ENCODE measurements around the gene TRIM29. TPM values are rescaled to one million over a fixed set of nuclear protein-coding genes. Genes with fewer than 3 reads are reported as not detected.

Gene TRIM29
- total and polyA plus RNA-seq, 2 experiments from 2014 or later, result 0.28 TPM; not detected in 1

DNA sequence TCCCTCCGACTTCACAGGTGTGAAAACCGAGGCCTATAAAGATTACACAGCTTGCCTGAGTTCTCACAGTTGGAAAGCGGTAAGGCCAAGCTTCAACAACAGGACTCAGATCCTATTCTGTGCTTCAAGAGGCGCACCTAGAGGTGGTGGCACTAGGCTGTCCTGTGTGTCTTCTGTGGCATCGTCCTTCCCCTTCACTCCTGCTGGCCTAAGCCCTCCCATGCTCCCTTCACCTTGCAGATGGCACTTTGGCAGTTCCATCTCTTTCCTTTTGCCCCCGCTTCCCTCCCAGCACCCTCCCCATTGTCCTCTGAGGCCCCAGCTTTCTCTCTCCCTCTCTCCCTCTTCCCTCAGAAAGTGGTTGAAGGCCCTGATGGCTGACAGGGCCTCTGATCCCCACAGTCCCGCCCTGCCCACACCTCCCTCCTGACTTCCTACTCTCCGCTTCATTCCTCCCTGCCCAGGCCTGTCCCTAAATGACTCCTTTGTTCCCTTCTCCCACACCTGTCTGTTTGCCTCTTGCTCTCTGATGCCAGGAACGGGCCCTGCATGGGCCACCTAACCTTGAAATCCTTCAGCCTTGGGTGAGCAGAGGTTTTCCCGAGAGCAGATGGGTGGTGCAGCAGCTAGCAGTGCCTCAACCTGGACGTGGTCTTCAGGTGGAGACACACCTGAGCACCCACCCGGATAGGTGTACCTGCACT lies 5.8 kb downstream of the TRIM29 start:
- Histone ChIP-seq H3K4me2 (no peak overlapping the region), H3F3A (replicated peaks; ENCODE audit: low read depth) (no peaks in the 10 kb centered on the region), H3K36me3 (ENCODE audit: insufficient read depth) (no peaks in the 10 kb centered on the region), H3K9me2 (ENCODE audit: insufficient read depth) (no peaks in the 10 kb centered on the region), H3K27me3 (ENCODE audit: insufficient read depth) (no peaks in the 10 kb centered on the region), H4K20me1 (replicated peaks; ENCODE audit: insufficient read depth) (no peaks in the 10 kb centered on the region), H3K27ac (ENCODE audit: low read depth) (no peak overlapping the region), H2AFZ (no peak overlapping the region), H3K79me2 (replicated peaks; ENCODE audit: insufficient read depth) (no peaks in the 10 kb centered on the region), H3K4me1 (ENCODE audit: insufficient read depth) (no peaks in the 10 kb centered on the region), H3K4me3 (no peak overlapping the region)
- DNase-seq (ENCODE audit: low spot score) (no peak), ATAC-seq (no peak)
- H3K9me3 Mint-ChIP-seq, result no peaks in the 10 kb centered on the region
- H3K4me3 Mint-ChIP-seq, result no peak overlapping the region
- H3K4me1 Mint-ChIP-seq, result no peaks in the 10 kb centered on the region
- peaks cover 15% of the 10 kb centered on the region for H3K27me3 Mint-ChIP-seq (ENCODE audit: insufficient read depth, low read depth, poor library complexity)
- H3K27ac Mint-ChIP-seq, result no peak overlapping the region
- TF ChIP-seq ZNF331 (CRISPR knock-in tag; IDR thresholded peaks at IDR 0.05; ENCODE audit: low read depth), result no peak
- no peak for TF ChIP-seq EZH2phosphoT487 (IDR thresholded peaks at IDR 0.05; ENCODE audit: unreplicated experiment)
- TF ChIP-seq, protein P1, sequence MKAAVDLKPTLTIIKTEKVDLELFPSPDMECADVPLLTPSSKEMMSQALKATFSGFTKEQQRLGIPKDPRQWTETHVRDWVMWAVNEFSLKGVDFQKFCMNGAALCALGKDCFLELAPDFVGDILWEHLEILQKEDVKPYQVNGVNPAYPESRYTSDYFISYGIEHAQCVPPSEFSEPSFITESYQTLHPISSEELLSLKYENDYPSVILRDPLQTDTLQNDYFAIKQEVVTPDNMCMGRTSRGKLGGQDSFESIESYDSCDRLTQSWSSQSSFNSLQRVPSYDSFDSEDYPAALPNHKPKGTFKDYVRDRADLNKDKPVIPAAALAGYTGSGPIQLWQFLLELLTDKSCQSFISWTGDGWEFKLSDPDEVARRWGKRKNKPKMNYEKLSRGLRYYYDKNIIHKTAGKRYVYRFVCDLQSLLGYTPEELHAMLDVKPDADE (IDR thresholded peaks at IDR 0.05), result no peak
- TF ChIP-seq STAT1 (IDR thresholded peaks at IDR 0.05; ENCODE audit: unreplicated experiment), result no peak
- H3K36me3 Mint-ChIP-seq (ENCODE audit: low read depth), result no peaks in the 10 kb centered on the region

DNA sequence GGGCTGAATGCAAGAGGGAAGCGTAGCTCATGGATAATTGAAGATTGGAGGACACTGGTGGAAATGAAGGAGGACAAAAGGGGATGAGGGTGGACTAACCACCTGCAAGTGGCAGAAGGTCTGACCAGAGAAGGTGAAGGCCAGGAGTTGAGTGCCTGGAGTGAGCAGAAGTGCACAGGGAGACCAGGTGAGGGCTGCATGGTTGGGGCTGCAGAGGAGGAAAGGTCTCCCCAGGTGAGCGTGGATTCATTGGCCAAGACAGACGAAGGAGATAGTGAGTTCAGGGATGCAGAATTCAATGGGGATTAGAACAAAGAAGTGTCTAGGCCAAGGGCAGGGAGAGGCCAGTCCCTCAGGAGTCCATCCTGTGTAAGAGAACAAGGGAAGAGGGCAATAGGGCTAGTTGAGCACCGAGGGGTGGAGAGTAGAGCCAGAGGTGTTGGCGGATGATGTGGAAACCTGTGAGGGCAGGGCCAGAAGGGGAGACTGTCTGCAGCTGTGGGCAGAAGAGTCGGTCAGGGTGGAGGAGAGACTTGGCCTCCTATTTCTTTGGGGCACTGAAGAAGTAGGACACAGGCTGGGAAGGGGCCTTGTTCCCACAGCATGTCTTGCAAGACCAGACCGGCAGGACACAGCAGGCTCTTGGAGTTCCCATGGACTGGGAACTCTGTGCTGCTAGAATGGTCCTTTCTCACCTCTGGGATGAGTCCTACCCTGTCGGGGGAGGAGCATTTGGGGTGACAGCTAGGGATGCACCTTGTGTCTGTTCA lies 6.7 kb downstream of the TRIM29 start:
- Mint-ChIP-seq H3K4me3 (no peak overlapping the region), H3K9me3 (no peaks in the 10 kb centered on the region), H3K27ac (no peak overlapping the region), H3K27me3 (ENCODE audit: insufficient read depth, low read depth, poor library complexity) (peaks cover 11% of the 10 kb centered on the region), H3K4me1 (no peaks in the 10 kb centered on the region), H3K36me3 (ENCODE audit: low read depth) (no peaks in the 10 kb centered on the region)
- Histone ChIP-seq H3K27me3 (ENCODE audit: insufficient read depth) (no peaks in the 10 kb centered on the region), H3K36me3 (ENCODE audit: insufficient read depth) (no peaks in the 10 kb centered on the region), H3K4me1 (ENCODE audit: insufficient read depth) (no peaks in the 10 kb centered on the region), H3K79me2 (replicated peaks; ENCODE audit: insufficient read depth) (no peaks in the 10 kb centered on the region), H3K9me2 (ENCODE audit: insufficient read depth) (no peaks in the 10 kb centered on the region), H3F3A (replicated peaks; ENCODE audit: low read depth) (no peaks in the 10 kb centered on the region), H2AFZ (no peak overlapping the region), H3K4me2 (no peak overlapping the region), H4K20me1 (replicated peaks; ENCODE audit: insufficient read depth) (no peaks in the 10 kb centered on the region), H3K4me3 (no peak overlapping the region), H3K27ac (ENCODE audit: low read depth) (no peak overlapping the region)
- no peak for ATAC-seq
- no peak for DNase-seq (ENCODE audit: low spot score)
- TF ChIP-seq, protein P1 (IDR thresholded peaks at IDR 0.05), result no peak
- TF ChIP-seq ZNF114 (CRISPR knock-in tag; IDR thresholded peaks at IDR 0.05) (no peak), POLR2AphosphoS5 (IDR thresholded peaks at IDR 0.05; ENCODE audit: low read depth) (no peak)
- TF ChIP-seq, protein P2, sequence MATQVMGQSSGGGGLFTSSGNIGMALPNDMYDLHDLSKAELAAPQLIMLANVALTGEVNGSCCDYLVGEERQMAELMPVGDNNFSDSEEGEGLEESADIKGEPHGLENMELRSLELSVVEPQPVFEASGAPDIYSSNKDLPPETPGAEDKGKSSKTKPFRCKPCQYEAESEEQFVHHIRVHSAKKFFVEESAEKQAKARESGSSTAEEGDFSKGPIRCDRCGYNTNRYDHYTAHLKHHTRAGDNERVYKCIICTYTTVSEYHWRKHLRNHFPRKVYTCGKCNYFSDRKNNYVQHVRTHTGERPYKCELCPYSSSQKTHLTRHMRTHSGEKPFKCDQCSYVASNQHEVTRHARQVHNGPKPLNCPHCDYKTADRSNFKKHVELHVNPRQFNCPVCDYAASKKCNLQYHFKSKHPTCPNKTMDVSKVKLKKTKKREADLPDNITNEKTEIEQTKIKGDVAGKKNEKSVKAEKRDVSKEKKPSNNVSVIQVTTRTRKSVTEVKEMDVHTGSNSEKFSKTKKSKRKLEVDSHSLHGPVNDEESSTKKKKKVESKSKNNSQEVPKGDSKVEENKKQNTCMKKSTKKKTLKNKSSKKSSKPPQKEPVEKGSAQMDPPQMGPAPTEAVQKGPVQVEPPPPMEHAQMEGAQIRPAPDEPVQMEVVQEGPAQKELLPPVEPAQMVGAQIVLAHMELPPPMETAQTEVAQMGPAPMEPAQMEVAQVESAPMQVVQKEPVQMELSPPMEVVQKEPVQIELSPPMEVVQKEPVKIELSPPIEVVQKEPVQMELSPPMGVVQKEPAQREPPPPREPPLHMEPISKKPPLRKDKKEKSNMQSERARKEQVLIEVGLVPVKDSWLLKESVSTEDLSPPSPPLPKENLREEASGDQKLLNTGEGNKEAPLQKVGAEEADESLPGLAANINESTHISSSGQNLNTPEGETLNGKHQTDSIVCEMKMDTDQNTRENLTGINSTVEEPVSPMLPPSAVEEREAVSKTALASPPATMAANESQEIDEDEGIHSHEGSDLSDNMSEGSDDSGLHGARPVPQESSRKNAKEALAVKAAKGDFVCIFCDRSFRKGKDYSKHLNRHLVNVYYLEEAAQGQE (IDR thresholded peaks at IDR 0.05; ENCODE audit: unreplicated experiment), result no peak
- TF ChIP-seq, protein P3, sequence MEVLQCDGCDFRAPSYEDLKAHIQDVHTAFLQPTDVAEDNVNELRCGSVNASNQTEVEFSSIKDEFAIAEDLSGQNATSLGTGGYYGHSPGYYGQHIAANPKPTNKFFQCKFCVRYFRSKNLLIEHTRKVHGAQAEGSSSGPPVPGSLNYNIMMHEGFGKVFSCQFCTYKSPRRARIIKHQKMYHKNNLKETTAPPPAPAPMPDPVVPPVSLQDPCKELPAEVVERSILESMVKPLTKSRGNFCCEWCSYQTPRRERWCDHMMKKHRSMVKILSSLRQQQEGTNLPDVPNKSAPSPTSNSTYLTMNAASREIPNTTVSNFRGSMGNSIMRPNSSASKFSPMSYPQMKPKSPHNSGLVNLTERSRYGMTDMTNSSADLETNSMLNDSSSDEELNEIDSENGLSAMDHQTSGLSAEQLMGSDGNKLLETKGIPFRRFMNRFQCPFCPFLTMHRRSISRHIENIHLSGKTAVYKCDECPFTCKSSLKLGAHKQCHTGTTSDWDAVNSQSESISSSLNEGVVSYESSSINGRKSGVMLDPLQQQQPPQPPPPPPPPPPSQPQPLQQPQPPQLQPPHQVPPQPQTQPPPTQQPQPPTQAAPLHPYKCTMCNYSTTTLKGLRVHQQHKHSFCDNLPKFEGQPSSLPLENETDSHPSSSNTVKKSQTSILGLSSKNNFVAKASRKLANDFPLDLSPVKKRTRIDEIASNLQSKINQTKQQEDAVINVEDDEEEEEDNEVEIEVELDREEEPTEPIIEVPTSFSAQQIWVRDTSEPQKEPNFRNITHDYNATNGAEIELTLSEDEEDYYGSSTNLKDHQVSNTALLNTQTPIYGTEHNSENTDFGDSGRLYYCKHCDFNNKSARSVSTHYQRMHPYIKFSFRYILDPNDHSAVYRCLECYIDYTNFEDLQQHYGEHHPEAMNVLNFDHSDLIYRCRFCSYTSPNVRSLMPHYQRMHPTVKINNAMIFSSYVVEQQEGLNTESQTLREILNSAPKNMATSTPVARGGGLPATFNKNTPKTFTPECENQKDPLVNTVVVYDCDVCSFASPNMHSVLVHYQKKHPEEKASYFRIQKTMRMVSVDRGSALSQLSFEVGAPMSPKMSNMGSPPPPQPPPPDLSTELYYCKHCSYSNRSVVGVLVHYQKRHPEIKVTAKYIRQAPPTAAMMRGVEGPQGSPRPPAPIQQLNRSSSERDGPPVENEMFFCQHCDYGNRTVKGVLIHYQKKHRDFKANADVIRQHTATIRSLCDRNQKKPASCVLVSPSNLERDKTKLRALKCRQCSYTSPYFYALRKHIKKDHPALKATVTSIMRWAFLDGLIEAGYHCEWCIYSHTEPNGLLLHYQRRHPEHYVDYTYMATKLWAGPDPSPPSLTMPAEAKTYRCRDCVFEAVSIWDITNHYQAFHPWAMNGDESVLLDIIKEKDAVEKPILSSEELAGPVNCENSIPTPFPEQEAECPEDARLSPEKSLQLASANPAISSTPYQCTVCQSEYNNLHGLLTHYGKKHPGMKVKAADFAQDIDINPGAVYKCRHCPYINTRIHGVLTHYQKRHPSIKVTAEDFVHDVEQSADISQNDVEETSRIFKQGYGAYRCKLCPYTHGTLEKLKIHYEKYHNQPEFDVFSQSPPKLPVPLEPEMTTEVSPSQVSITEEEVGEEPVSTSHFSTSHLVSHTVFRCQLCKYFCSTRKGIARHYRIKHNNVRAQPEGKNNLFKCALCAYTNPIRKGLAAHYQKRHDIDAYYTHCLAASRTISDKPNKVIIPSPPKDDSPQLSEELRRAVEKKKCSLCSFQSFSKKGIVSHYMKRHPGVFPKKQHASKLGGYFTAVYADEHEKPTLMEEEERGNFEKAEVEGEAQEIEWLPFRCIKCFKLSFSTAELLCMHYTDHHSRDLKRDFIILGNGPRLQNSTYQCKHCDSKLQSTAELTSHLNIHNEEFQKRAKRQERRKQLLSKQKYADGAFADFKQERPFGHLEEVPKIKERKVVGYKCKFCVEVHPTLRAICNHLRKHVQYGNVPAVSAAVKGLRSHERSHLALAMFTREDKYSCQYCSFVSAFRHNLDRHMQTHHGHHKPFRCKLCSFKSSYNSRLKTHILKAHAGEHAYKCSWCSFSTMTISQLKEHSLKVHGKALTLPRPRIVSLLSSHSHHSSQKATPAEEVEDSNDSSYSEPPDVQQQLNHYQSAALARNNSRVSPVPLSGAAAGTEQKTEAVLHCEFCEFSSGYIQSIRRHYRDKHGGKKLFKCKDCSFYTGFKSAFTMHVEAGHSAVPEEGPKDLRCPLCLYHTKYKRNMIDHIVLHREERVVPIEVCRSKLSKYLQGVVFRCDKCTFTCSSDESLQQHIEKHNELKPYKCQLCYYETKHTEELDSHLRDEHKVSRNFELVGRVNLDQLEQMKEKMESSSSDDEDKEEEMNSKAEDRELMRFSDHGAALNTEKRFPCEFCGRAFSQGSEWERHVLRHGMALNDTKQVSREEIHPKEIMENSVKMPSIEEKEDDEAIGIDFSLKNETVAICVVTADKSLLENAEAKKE (CRISPR knock-in tag; IDR thresholded peaks at IDR 0.05), result no peak
